Measurements from ENCODE around the gene KCNA3. TPM values are rescaled to one million over a fixed set of nuclear protein-coding genes. Genes with fewer than 3 reads are reported as not detected.

The KCNA3 gene
- total RNA-seq, 1 donor from 2014 or later = 0.04 TPM

DNA sequence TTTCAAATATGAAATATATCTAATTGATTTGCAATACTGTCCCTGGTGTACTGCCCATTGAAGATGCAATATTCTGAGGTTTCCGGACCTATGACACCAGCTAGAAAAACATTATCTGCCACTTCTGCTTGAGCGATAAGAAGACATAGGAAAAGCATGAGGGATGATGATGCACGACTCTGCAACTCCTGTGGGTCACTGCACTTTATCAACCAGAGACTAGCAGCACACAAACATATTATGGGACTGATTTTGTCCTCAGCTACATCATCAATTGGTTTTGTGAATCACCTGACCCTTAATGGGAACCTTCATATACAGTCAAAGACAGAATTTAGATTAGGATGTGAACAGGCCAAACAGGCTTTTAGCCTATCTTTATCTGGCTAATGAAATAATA lies 13.8 kb upstream of the KCNA3 start:
- Histone ChIP-seq H3K27me3 (ENCODE audit: control insufficient read depth, insufficient read depth, low read length) (no peaks in the 10 kb centered on the region), H3K4me3 (ENCODE audit: low read depth, low read length) (no peak overlapping the region), H3K36me3 (ENCODE audit: control insufficient read depth, insufficient read depth, low read length) (no peaks in the 10 kb centered on the region)
- TF ChIP-seq, protein P1, sequence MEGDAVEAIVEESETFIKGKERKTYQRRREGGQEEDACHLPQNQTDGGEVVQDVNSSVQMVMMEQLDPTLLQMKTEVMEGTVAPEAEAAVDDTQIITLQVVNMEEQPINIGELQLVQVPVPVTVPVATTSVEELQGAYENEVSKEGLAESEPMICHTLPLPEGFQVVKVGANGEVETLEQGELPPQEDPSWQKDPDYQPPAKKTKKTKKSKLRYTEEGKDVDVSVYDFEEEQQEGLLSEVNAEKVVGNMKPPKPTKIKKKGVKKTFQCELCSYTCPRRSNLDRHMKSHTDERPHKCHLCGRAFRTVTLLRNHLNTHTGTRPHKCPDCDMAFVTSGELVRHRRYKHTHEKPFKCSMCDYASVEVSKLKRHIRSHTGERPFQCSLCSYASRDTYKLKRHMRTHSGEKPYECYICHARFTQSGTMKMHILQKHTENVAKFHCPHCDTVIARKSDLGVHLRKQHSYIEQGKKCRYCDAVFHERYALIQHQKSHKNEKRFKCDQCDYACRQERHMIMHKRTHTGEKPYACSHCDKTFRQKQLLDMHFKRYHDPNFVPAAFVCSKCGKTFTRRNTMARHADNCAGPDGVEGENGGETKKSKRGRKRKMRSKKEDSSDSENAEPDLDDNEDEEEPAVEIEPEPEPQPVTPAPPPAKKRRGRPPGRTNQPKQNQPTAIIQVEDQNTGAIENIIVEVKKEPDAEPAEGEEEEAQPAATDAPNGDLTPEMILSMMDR (IDR thresholded peaks at IDR 0.05; ENCODE audit: insufficient read depth, low read length, poor library complexity, severe bottlenecking) = no peak
- DNase-seq (ENCODE audit: low read depth) = no peak

DNA sequence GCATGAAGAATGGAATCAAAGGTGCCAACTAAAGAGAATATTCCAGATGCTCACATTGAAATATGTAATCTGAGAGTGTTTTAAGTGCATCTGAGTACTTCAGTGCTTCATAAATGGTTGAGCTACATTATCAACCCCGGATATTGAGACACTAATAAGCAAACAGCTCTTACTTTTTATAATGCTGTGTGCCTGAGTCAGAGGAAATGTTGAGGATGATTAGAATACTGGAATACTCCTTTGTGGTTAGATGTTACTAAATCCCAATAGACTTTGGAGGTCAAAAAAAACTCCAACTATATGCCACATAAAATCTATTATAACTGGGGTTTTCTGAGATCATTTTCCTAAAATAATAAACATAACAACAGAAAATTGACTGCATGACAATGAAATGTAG lies 12.5 kb upstream of the KCNA3 start:
- H3K36me3 ChIP-seq (ENCODE audit: control insufficient read depth, insufficient read depth, low read length) = no peaks in the 10 kb centered on the region
- no peak for DNase-seq (ENCODE audit: low read depth)
- H3K27me3 ChIP-seq (ENCODE audit: control insufficient read depth, insufficient read depth, low read length) = no peaks in the 10 kb centered on the region
- TF ChIP-seq, protein P1 (IDR thresholded peaks at IDR 0.05; ENCODE audit: insufficient read depth, low read length, poor library complexity, severe bottlenecking) = no peak
- no peak overlapping the region for H3K4me3 ChIP-seq (ENCODE audit: low read depth, low read length)

DNA sequence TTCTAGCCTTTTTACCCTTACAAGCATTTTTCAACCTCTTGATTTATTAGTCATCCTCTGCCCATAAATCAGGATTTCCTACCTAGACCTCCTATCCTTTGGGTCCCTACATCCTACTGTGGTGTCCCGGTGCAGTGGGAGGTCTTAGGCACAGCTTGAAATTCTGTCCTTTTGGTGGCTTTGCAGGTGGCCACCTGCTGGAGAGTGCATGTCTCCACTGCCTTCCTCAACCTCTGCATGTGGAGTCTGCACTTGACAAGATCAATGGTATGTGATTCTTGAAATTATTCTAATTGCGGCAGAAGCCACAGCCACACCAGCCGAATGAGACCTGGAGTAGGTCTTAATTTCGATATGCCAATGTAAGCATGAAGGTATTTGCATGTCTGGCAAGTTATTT lies 11.4 kb upstream of the KCNA3 start:
- H3K27me3 ChIP-seq (ENCODE audit: control insufficient read depth, insufficient read depth, low read length) = no peaks in the 10 kb centered on the region
- TF ChIP-seq, protein P1 (IDR thresholded peaks at IDR 0.05; ENCODE audit: insufficient read depth, low read length, poor library complexity, severe bottlenecking) = no peak
- no peak overlapping the region for H3K4me3 ChIP-seq (ENCODE audit: low read depth, low read length)
- H3K36me3 ChIP-seq (ENCODE audit: control insufficient read depth, insufficient read depth, low read length) = no peaks in the 10 kb centered on the region
- DNase-seq (ENCODE audit: low read depth) = no peak

DNA sequence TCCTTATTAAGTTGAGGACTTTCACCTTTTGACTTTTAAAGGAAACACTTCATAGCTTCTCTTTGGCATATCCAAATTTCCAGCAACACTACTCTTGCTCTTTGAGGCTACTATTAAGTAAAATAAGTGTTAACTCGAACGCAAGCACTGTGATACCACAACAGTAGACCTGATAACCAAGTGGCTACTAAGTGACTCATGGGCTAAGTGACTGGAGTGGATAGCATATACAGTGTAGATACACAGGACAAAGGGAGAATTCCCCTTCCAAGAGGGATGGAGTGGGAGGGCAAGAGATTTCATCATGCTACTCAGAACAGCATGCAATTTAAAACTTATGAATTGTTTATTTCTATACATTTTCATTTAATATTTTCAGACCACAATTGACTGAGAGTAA lies 9.8 kb upstream of the KCNA3 start:
- H3K4me3 ChIP-seq (ENCODE audit: low read depth, low read length) = no peak overlapping the region
- DNase-seq (ENCODE audit: low read depth) = no peak
- H3K36me3 ChIP-seq (ENCODE audit: control insufficient read depth, insufficient read depth, low read length) = no peaks in the 10 kb centered on the region
- TF ChIP-seq, protein P1 (IDR thresholded peaks at IDR 0.05; ENCODE audit: insufficient read depth, low read length, poor library complexity, severe bottlenecking) = no peak
- H3K27me3 ChIP-seq (ENCODE audit: control insufficient read depth, insufficient read depth, low read length) = no peaks in the 10 kb centered on the region

DNA sequence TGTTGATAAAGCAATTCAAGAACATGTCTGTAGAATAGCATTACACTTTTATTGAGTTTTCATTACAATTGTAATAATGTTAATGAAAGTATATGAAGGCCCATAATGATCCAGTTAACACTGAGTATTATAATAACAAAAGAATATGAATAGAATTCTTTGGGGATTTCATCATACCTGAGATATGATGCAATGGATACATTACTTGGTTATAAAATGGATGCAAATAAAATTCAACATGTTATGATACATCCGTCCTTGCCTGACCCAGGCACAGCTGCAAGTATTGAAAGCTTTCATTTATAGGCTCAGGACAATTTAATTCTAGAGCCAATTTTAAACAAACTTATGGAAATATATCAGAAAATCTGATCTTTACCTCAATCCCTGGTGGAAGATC lies 8.2 kb upstream of the KCNA3 start:
- no peak overlapping the region for H3K4me3 ChIP-seq (ENCODE audit: low read depth, low read length)
- no peak for DNase-seq (ENCODE audit: low read depth)
- H3K36me3 ChIP-seq (ENCODE audit: control insufficient read depth, insufficient read depth, low read length) = no peaks in the 10 kb centered on the region
- TF ChIP-seq, protein P1 (IDR thresholded peaks at IDR 0.05; ENCODE audit: insufficient read depth, low read length, poor library complexity, severe bottlenecking) = no peak
- no peaks in the 10 kb centered on the region for H3K27me3 ChIP-seq (ENCODE audit: control insufficient read depth, insufficient read depth, low read length)

DNA sequence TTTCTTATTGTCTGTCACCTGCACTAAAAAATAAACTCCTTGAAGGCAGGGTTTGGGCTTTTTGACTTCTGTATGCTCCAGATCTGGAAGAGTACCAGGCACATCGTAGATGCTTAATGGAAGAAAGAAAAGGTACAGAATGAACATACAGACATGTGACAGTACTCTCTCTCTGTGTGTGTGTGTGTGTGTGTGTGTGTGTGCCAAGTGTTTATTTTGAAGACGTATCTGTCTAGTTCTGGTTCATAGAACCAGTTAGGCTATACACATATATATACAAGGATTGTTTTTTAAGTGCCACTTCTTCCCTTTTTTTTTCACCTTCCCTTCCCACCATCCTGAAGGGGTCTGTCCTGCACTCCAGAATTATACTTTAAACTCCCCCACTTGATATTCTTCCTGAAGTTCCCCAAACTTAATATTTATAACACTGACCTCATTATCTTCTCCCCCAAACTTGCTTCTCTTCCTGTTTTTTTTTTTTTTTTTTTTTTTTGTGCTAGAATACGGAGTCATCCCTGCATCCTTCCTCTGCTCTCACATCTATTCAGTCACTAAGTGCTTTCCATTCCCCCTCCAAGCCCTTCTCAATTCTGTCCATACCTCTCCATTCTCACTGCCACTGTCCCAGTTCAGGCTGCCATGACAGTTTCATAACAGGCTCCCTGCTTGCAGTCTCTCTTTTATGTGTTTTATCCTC lies 5.4 kb upstream of the KCNA3 start:
- H3K4me3 ChIP-seq (ENCODE audit: low read depth, low read length) = no peak overlapping the region
- H3K27me3 ChIP-seq (ENCODE audit: control insufficient read depth, insufficient read depth, low read length) = peaks cover 9% of the 10 kb centered on the region
- DNase-seq (ENCODE audit: low read depth) = no peak
- no peaks in the 10 kb centered on the region for H3K36me3 ChIP-seq (ENCODE audit: control insufficient read depth, insufficient read depth, low read length)
- TF ChIP-seq, protein P1 (IDR thresholded peaks at IDR 0.05; ENCODE audit: insufficient read depth, low read length, poor library complexity, severe bottlenecking) = no peak

Measured in kidney epithelial cell (primary cell).